ENCODE data around the gene ZNF441. TPM values are rescaled to one million over a fixed set of nuclear protein-coding genes. Genes with fewer than 3 reads are reported as not detected.

The ZNF441 gene
- polyA plus RNA-seq (2011; rRNA removed) (3.4 and 5.4 TPM in 2 replicates), polyA minus RNA-seq (2011; rRNA and poly(A)+ RNA removed) (3.4 and 4.5 TPM in 2 replicates)

DNA sequence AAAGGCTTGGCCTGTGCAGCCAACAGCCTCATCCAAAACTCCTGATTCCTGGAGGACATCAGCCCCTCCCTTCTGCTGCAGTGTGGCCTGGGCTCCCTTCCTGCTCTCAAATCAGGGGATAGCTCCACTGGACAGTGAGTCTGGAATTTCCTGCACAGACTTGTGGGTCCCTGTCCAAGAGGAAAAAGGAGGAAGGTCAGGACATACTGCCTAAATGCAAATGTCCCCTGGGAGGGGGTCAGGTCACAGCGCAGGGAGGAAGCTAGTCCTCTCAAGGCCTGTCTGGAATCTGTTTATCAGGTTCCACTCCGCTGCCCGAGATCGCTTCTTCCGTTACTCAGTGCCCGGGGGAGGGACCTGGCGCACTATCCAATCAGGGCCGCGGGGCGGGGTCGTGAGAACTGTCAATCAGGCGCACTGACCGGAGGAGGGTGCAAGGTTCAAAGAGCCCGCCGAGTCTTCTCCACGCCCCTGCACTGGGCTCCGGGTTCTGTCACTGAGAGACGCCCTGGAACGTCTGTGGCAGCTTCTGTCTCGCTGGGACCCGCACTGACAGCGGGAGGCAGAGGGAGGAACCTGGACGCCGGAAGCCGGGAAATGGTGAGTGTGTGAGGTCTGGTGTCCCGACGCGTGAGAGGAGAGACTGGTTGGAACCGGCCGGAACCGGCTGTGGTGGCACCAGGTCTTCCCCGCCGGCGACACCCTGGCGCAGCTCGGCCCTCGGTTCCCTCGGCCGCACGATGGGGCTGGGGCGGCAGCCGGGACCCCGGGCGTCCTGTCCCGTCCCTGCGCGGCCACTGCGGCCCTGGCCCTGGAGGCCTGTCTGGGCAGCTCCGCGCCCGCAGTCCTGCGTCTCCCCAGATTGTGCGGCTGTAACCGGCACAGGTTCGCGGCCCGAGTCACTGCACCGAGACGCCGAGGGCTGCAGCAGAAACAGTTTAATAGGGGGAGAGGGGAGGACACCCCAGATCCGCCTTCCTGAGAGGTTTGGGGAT is at the start of gene ZNF441:
TSS of gene ZNF441 (plus strand) at position 404 of the 995 bp plus-strand sequence. CDS start at position 598, 194 bp downstream.
- ChIA-PET CTCF (interaction anchor here (0.8 to 1.1 kb wide), 6 partner anchors 8 to 157 kb away, joined by 3 to 4 read pairs (median 3); partner anchors contain the start of gene ZNF823), POLR2A (no interaction called here)
- TF ChIP-seq, protein P1, sequence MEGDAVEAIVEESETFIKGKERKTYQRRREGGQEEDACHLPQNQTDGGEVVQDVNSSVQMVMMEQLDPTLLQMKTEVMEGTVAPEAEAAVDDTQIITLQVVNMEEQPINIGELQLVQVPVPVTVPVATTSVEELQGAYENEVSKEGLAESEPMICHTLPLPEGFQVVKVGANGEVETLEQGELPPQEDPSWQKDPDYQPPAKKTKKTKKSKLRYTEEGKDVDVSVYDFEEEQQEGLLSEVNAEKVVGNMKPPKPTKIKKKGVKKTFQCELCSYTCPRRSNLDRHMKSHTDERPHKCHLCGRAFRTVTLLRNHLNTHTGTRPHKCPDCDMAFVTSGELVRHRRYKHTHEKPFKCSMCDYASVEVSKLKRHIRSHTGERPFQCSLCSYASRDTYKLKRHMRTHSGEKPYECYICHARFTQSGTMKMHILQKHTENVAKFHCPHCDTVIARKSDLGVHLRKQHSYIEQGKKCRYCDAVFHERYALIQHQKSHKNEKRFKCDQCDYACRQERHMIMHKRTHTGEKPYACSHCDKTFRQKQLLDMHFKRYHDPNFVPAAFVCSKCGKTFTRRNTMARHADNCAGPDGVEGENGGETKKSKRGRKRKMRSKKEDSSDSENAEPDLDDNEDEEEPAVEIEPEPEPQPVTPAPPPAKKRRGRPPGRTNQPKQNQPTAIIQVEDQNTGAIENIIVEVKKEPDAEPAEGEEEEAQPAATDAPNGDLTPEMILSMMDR (IDR thresholded peaks at IDR 0.05; ENCODE audit: insufficient read depth, low read depth, low read length), result no peak

DNA sequence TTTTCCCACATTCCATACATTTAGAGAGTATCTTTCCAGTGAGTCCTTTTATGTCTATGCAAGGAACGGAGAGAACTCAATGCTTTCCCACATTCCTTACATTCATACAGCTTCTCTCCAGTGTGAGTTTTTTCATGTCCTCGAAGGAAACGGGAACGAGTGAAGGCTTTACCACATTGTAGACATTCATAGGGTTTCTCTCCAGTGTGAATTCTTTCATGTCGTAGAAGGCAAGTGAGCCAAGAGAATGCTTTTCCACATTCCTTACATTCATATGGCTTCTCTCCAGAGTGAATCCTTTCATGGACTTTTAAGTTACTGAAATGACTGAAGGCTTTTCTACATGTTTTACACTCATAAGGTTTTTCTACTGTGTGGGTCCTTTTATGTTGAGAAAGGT is 45.1 kb upstream of the ZNF441 start:
- H3K27me3 ChIP-seq (ENCODE audit: control insufficient read depth, insufficient read depth, low read length), result no peaks in the 10 kb centered on the region
- TF ChIP-seq, protein P1 (IDR thresholded peaks at IDR 0.05; ENCODE audit: insufficient read depth, low read depth, low read length), result no peak
- ChIA-PET CTCF (interaction anchor here (1.4 kb wide), 1 partner anchor 76 kb away, joined by 4 read pairs; no protein-coding TSS in a partner anchor), POLR2A (no interaction called here)
- no peak overlapping the region for H3K4me3 ChIP-seq (ENCODE audit: low read depth, low read length)
- peaks cover 9% of the 10 kb centered on the region for H3K36me3 ChIP-seq (ENCODE audit: control insufficient read depth, insufficient read depth, low read length)
- DNase-seq (ENCODE audit: low read depth), result no peak

More for the DNA sequence above, at the start of gene ZNF441:
- Histone ChIP-seq H3K27me3 (ENCODE audit: control insufficient read depth, insufficient read depth, low read length) (no peaks in the 10 kb centered on the region), H3K4me3 (ENCODE audit: low read depth, low read length) (peak within 1 kb of the TSS; percentile 57), H3K36me3 (ENCODE audit: control insufficient read depth, insufficient read depth, low read length) (no peaks in the 10 kb centered on the region)
- peak; percentile 75 for DNase-seq (ENCODE audit: low read depth)

DNA sequence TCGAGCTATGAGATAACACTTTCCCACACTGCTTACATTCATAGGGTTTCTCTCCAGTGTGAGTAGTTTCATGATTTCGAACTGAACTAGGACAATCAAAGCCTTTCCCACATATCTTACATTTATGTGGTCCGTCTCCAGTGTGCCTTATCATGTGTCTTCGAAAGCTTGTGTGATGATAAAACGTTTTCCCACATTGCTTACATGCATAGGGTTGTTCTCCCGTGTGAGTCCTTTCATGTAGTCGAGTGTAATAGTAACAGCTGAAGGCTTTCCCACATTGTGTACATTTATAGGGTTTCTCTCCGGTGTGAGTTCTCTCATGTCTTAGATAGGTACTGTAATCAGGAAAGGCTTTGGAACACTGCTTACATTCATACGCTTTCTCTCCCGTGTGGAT is 44.4 kb upstream of the ZNF441 start:
- Histone ChIP-seq H3K27me3 (ENCODE audit: control insufficient read depth, insufficient read depth, low read length) (no peaks in the 10 kb centered on the region), H3K36me3 (ENCODE audit: control insufficient read depth, insufficient read depth, low read length) (peaks cover 9% of the 10 kb centered on the region), H3K4me3 (ENCODE audit: low read depth, low read length) (no peak overlapping the region)
- no peak for DNase-seq (ENCODE audit: low read depth)
- ChIA-PET CTCF (no interaction called here), POLR2A (no interaction called here)
- TF ChIP-seq, protein P1 (IDR thresholded peaks at IDR 0.05; ENCODE audit: insufficient read depth, low read depth, low read length), result no peak

DNA sequence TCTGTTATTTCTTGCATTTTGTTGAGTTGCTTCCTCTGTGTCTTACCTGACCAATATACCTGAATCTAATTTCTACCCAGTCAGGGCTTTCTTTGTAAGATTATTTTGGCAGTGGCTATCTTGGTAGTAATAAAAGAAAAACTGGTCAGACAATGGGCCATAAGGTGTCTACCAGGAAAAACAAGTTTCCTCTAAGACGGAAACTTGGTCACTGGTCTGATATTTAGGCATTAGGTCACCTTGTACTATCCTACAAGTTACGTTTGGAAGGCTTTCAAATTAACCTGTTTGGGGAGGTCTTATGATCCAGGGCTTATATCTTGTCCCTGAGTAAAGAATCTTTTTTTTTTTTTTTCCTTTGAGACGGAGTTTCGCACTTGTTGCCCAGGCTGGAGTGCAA is 37.2 kb upstream of the ZNF441 start:
- DNase-seq (ENCODE audit: low read depth), result no peak
- Histone ChIP-seq H3K36me3 (ENCODE audit: control insufficient read depth, insufficient read depth, low read length) (peaks cover 2% of the 10 kb centered on the region), H3K4me3 (ENCODE audit: low read depth, low read length) (no peak overlapping the region), H3K27me3 (ENCODE audit: control insufficient read depth, insufficient read depth, low read length) (no peaks in the 10 kb centered on the region)
- TF ChIP-seq, protein P1 (IDR thresholded peaks at IDR 0.05; ENCODE audit: insufficient read depth, low read depth, low read length), result no peak
- ChIA-PET CTCF (no interaction called here), POLR2A (no interaction called here)

DNA sequence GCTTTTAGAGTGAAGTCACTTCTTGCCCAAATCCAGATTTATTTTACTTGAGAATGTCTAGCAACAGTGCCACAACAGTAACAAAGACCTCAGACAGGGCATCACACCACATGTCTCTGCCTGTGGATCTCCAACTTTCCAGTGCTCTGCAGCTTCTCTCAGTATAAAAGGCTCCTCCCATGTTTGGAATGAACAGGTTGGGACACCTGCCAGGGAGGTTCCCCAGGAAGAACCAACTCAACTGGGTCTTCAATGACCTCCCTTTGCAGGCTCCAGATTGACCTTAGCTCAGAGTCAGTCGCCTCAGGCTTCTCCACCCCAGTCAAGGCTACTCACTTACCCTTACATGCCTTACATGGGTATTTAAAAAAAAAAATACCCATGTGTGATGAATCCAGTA is 31.4 kb upstream of the ZNF441 start:
- CTCF ChIA-PET, result interaction anchor here (0.7 to 2.6 kb wide), 2 partner anchors 36 to 39 kb away, joined by 4 to 12 read pairs; no protein-coding TSS in a partner anchor
- H3K27me3 ChIP-seq (ENCODE audit: control insufficient read depth, insufficient read depth, low read length), result no peaks in the 10 kb centered on the region
- TF ChIP-seq, protein P1 (IDR thresholded peaks at IDR 0.05; ENCODE audit: insufficient read depth, low read depth, low read length), result no peak
- POLR2A ChIA-PET, result no interaction called here
- no peak overlapping the region for H3K4me3 ChIP-seq (ENCODE audit: low read depth, low read length)
- H3K36me3 ChIP-seq (ENCODE audit: control insufficient read depth, insufficient read depth, low read length), result no peaks in the 10 kb centered on the region
- DNase-seq (ENCODE audit: low read depth), result no peak

Measured in BJ (cell line).